Measurements from ENCODE around the gene MAD1L1. TPM values are rescaled to one million over a fixed set of nuclear protein-coding genes. Genes with fewer than 3 reads are reported as not detected.
A peak's percentile ranks its signal among the peaks of the same experiment; 100 is the strongest.

MAD1L1 gene
- total RNA-seq, 1 donor from 2014 or later: 58.0 TPM

GRCh38 chr7:1814089-1814811 lies 418.5 kb downstream of the MAD1L1 start:
- no peak for DNase-seq

GRCh38 chr7:1813394-1814088 lies 419.2 kb downstream of the MAD1L1 start:
- no peak for DNase-seq

GRCh38 chr7:1812509-1813393 lies 420.0 kb downstream of the MAD1L1 start:
- peak; percentile 58 for DNase-seq

GRCh38 chr7:1811850-1812508 lies 420.8 kb downstream of the MAD1L1 start:
- DNase-seq: peak; percentile 47

- peak; percentile 87 for DNase-seq
These were observed 421.5 kb downstream of the MAD1L1 start for GRCh38 chr7:1810961-1811849.

GRCh38 chr7:1810521-1810920 lies 422.2 kb downstream of the MAD1L1 start:
- DNase-seq: no peak

- no peak for DNase-seq
These were observed 423.0 kb downstream of the MAD1L1 start for GRCh38 chr7:1809601-1810258.

- DNase-seq: no peak
These were observed 423.7 kb downstream of the MAD1L1 start for GRCh38 chr7:1809070-1809469.

- no peak for DNase-seq
These were observed 424.7 kb downstream of the MAD1L1 start for GRCh38 chr7:1807821-1808600.

GRCh38 chr7:1806354-1806753 lies 426.4 kb downstream of the MAD1L1 start:
- no peak for DNase-seq

- no peak for DNase-seq
These were observed 428.4 kb downstream of the MAD1L1 start for GRCh38 chr7:1804310-1804709.

GRCh38 chr7:1802899-1803298 lies 429.8 kb downstream of the MAD1L1 start:
- no peak for DNase-seq

GRCh38 chr7:1800902-1801301 lies 431.8 kb downstream of the MAD1L1 start:
- no peak for DNase-seq

GRCh38 chr7:1798191-1798590 lies 434.6 kb downstream of the MAD1L1 start:
- DNase-seq: no peak

- no peak for DNase-seq
These were observed 437.7 kb downstream of the MAD1L1 start for GRCh38 chr7:1794888-1795542.

GRCh38 chr7:1787681-1788235 lies 445.0 kb downstream of the MAD1L1 start:
- DNase-seq: no peak

GRCh38 chr7:1787241-1787640 lies 445.5 kb downstream of the MAD1L1 start:
- no peak for DNase-seq

- no peak for DNase-seq
These were observed 446.9 kb downstream of the MAD1L1 start for GRCh38 chr7:1785839-1786238.

GRCh38 chr7:1781369-1781768 lies 451.4 kb downstream of the MAD1L1 start:
- DNase-seq: no peak
